ENCODE measurements around the gene GPR149. TPM values are rescaled to one million over a fixed set of nuclear protein-coding genes. Genes with fewer than 3 reads are reported as not detected.

The GPR149 gene
- total RNA-seq, 4 donors from 2014 or later: 0.26 TPM; not detected in 3

- no peak for TF ChIP-seq CTCF (IDR thresholded peaks at IDR 0.05)
- TF ChIP-seq POLR2A (IDR thresholded peaks at IDR 0.05): no peak
- WGBS, 2 donors: 47 to 50% methylated on average over 2 of the region's 2 CpGs
- intact Hi-C loops (cut with DNase I; ENCODE audit: low total_unique reads): no loop called here
- H3K4me3 ChIP-seq (ENCODE audit: low read depth, poor library complexity, severe bottlenecking): no peak overlapping the region
- no peak for DNase-seq (ENCODE audit: low spot score in 2 of 2)
Measured at GRCh38 chr3:154431043-154431442, 1.1 kb upstream of the GPR149 start.

- DNase-seq (ENCODE audit: low spot score in 2 of 2): peak in 1 of 2 donors; percentile 81
- 2 to 3% methylated on average over 42 to 46 of the region's 59 CpGs for WGBS, 2 donors
- TF ChIP-seq CTCF (IDR thresholded peaks at IDR 0.05): no peak
- no peak for TF ChIP-seq POLR2A (IDR thresholded peaks at IDR 0.05)
- H3K4me3 ChIP-seq (ENCODE audit: low read depth, poor library complexity, severe bottlenecking): no peak overlapping the region
- intact Hi-C loops (cut with DNase I; ENCODE audit: low total_unique reads): no loop called here
Measured at GRCh38 chr3:154428286-154429206, 1.4 kb downstream of the GPR149 start.

GRCh38 chr3:154427685-154428285, 2.2 kb downstream of the GPR149 start:
- H3K4me3 ChIP-seq (ENCODE audit: low read depth, poor library complexity, severe bottlenecking): no peak overlapping the region
- TF ChIP-seq POLR2A (IDR thresholded peaks at IDR 0.05) (no peak), CTCF (IDR thresholded peaks at IDR 0.05) (no peak)
- intact Hi-C loops (cut with DNase I; ENCODE audit: low total_unique reads): no loop called here
- DNase-seq (ENCODE audit: low spot score in 2 of 2): peak in 1 of 2 donors; percentile 76
- WGBS, 2 donors: 4% methylated on average over 29 of the region's 29 CpGs

GRCh38 chr3:154422694-154423093, 7.3 kb downstream of the GPR149 start:
- no peak for DNase-seq (ENCODE audit: low spot score in 2 of 2)
- TF ChIP-seq CTCF (IDR thresholded peaks at IDR 0.05): no peak
- no peak for TF ChIP-seq POLR2A (IDR thresholded peaks at IDR 0.05)
- H3K4me3 ChIP-seq (ENCODE audit: low read depth, poor library complexity, severe bottlenecking): no peak overlapping the region
- intact Hi-C loops (cut with DNase I; ENCODE audit: low total_unique reads): no loop called here

GRCh38 chr3:154421083-154421482, 8.9 kb downstream of the GPR149 start:
- H3K4me3 ChIP-seq (ENCODE audit: low read depth, poor library complexity, severe bottlenecking): no peak overlapping the region
- intact Hi-C loops (cut with DNase I; ENCODE audit: low total_unique reads): no loop called here
- TF ChIP-seq POLR2A (IDR thresholded peaks at IDR 0.05): no peak
- TF ChIP-seq CTCF (IDR thresholded peaks at IDR 0.05): no peak
- no peak for DNase-seq (ENCODE audit: low spot score in 2 of 2)
- 9 to 21% methylated on average over 3 of the region's 3 CpGs for WGBS, 2 donors
